SHP77 treated with DMSO at 0.1 percent for 48 hours (cell line): ENCODE measurements around the gene ELF3.
A peak's percentile ranks its signal among the peaks of the same experiment; 100 is the strongest.
"Not testable (repeated sequence)": the region's sequence is repeated elsewhere in the genome, so short reads cannot be mapped to it uniquely, and the experiment has no call there.

ENCODE experiments used
- DNase-seq: peaks from one replicate; lab custom pipeline; 2025; lab: John Stamatoyannopoulos, UW

The ELF3 gene

GRCh38 chr1:202010180-202011015 is at the start of gene ELF3:
Gene ELF3, plus strand, starts transcription at chr1:202010587. Its CDS starts 550 bp downstream, at chr1:202011137.
- DNase-seq, result peak; percentile 84

- not testable (repeated sequence) for DNase-seq
These were observed 48.0 kb upstream of the ELF3 start for GRCh38 chr1:201962382-201962781.

GRCh38 chr1:201964261-201964660 is 46.1 kb upstream of the ELF3 start:
- no peak for DNase-seq

DNA sequence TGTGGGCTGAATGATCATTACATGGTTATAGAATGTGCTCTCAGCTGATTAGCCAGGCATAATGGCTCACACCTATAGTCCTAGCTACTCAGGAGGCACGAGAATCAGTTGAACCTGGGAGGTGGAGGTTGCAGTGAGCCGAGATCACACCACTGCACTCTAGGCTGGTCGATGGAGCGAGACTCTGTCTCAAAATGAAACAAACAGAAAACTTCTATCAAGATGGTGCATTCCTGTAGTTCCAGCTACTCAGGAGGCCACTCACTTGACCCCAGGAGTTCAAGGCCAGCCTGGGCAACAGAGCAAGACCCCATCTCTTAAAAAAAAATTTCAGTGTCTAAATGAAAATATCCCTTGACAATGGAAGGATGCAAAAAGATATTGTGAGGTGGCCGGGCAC is 44.2 kb upstream of the ELF3 start:
- DNase-seq, result no peak

GRCh38 chr1:201968202-201968925 is 42.0 kb upstream of the ELF3 start:
- no peak for DNase-seq

DNA sequence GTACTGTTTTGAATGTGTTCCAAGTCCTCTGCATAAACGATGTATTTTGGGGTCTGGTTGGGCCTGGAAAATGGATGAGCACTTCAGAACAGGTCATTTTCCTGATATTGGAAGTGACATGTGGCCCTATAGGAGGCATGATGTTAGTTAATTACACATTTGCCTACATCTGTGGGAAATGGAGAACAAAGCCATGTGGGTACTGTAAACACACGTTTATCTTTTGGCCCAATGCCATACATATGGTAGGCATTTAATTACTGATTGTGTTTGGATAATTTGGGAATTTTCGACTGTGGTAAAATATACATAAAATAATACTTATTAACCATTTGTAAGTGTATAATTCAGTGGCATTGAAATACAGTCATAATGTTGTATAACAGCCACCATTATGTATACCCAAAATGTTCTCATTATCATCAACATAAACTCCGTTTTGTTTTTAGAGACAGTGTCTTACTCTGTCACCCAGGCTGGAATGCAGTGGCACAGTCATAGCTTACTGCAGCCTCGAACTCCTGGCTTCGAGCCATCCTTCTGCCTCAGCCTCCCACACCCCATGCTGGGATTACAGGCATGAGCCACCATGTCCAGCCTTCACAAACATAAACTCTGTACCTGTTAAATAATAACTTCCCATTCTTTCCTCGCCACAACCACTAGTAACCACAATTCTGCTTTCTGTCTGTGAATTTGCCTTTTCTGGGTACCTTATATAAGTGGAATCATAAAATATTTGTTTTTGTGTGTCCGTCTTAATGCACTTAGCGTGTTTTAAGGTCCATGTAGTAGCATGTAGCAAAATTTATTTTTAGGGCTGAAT is 39.8 kb upstream of the ELF3 start:
- DNase-seq, result no peak

- DNase-seq, result no peak
These were observed 28.2 kb upstream of the ELF3 start for GRCh38 chr1:201982082-201982622.

DNA sequence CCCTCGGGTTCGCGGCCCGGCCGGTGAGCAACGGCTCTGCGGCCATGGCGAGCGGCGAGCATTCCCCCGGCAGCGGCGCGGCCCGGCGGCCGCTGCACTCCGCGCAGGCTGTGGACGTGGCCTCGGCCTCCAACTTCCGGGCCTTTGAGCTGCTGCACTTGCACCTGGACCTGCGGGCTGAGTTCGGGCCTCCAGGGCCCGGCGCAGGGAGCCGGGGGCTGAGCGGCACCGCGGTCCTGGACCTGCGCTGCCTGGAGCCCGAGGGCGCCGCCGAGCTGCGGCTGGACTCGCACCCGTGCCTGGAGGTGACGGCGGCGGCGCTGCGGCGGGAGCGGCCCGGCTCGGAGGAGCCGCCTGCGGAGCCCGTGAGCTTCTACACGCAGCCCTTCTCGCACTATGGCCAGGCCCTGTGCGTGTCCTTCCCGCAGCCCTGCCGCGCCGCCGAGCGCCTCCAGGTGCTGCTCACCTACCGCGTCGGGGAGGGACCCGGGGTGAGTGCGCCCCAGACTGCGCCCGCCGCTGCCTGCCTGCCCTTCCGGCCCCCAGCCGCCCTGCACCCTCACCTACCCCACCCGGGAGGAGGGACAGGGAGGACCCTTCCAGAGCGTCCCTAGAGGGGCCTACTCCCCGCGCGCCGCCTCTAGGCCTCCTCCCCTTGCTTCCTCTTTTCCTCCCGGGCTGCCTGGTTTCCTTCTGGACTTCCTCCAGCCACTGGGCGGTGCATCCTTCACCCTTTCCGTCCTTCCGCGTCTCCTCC is 27.6 kb upstream of the ELF3 start, which contains the start of gene RNPEP:
Gene RNPEP, plus strand, starts transcription at position 26 of the 757 bp plus-strand sequence. Its CDS starts 19 bp downstream, at position 45.
- DNase-seq, result peak; percentile 51

DNA sequence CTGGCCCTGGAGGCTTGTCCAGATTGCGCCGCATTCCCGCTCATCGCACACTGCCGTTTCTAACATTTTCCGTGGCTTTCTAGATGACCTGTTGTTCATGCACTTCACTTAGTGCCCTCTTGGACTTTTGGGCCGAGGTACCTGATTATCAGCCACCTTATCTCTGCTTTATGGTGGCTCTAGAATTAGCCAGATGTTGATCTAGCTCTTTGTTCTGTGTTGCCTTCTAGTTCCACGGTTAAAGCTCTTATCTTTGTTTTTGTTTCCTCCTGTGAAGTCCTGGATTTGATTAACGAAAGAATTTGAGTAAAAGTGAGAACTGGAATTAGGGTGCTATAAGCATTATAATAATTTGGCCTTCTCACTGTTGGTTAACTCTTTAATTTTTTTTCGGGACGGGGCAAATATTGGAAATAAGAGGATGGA is 27.0 kb upstream of the ELF3 start:
- DNase-seq, result no peak

- DNase-seq, result no peak
These were observed 25.9 kb upstream of the ELF3 start for GRCh38 chr1:201984446-201984845.

- DNase-seq, result no peak
These were observed 25.0 kb upstream of the ELF3 start for GRCh38 chr1:201985355-201985754.

- no peak for DNase-seq
These were observed 21.8 kb upstream of the ELF3 start for GRCh38 chr1:201988601-201989000.

GRCh38 chr1:201989354-201990128 is 20.8 kb upstream of the ELF3 start:
- no peak for DNase-seq

DNA sequence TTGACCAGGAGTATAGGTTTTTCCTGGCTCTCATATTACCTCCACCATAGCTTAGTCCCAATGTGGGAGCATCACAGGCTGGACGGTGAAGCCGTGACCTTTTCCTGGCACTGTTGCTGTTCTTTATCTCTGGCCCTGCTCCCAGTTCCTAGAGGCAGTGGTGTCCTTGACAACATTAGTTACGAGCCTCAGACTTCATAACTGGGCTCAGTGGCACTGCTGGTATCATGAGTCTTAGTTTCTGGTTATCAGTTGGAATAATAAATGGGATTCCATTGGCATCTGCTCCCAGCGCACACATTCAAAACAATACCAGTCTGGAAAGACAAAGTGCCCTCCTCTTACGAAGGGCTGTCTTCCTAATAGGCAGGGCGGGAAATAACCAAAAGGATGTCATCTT is 20.0 kb upstream of the ELF3 start:
- no peak for DNase-seq

- DNase-seq, result peak; percentile 28
These were observed 10.7 kb upstream of the ELF3 start for GRCh38 chr1:201999625-202000238.

- DNase-seq, result no peak
These were observed 7.9 kb upstream of the ELF3 start for GRCh38 chr1:202002507-202002906.

GRCh38 chr1:202004711-202005110 is 5.7 kb upstream of the ELF3 start:
- no peak for DNase-seq

GRCh38 chr1:202005958-202006357 is 4.4 kb upstream of the ELF3 start:
- no peak for DNase-seq

GRCh38 chr1:202007304-202007703 is 3.1 kb upstream of the ELF3 start:
- no peak for DNase-seq
